Activated CD8-positive, alpha-beta T cell treated with anti-CD3 and anti-CD28 coated beads for 36 hours (primary cell): ENCODE measurements around the gene ZNF506. TPM values are rescaled to one million over a fixed set of nuclear protein-coding genes. Genes with fewer than 3 reads are reported as not detected.
A peak's percentile ranks its signal among the peaks of the same experiment; 100 is the strongest.

ENCODE experiments used
- ATAC-seq: fragments of 200-7000 bp; cut with Tn5 transposase; one replicate; pipeline ENCODE4 v1.10.0; 2021; ENCODE audit warnings: mild to moderate bottlenecking, moderate library complexity
- CTCF ChIA-PET: fragments of 350-600 bp; sonication (Branson Sonifier 250); formaldehyde crosslinking; loops from one replicate; lab custom pipeline; 2021; ENCODE audit warnings: antibody characterized with exemption; lab: Charles Lee
- POLR2A ChIA-PET: fragments of 350-600 bp; sonication (Branson Sonifier 250); formaldehyde crosslinking; loops from one replicate; lab custom pipeline; 2021; ENCODE audit warnings: antibody characterized with exemption; lab: Charles Lee
- DNase-seq: peaks from one replicate; pipeline ENCODE4 v3.0.0-alpha.2; 2020
- H3K27ac Mint-ChIP-seq: one replicate; pipeline ENCODE4 v1.8.0; 2021; ENCODE audit warnings: mild to moderate bottlenecking, mixed read lengths
- H3K27me3 Mint-ChIP-seq: one replicate; pipeline ENCODE4 v1.8.0; 2021; ENCODE audit warnings: mixed read lengths
- H3K36me3 Mint-ChIP-seq: one replicate; pipeline ENCODE4 v1.8.0; 2021; ENCODE audit warnings: low read depth, mixed read lengths
- H3K4me1 Mint-ChIP-seq: one replicate; pipeline ENCODE4 v1.8.0; 2021; ENCODE audit warnings: low read depth, mixed read lengths
- H3K4me3 Mint-ChIP-seq: one replicate; pipeline ENCODE4 v1.8.0; 2021; ENCODE audit warnings: mild to moderate bottlenecking, moderate library complexity, mixed read lengths
- H3K9me3 Mint-ChIP-seq: one replicate; pipeline ENCODE4 v1.8.0; 2021; ENCODE audit warnings: mixed read lengths
- intact Hi-C: fragments of 100-400 bp; cut with micrococcal nuclease; formaldehyde crosslinking; loops from one replicate; pipeline ENCODE4 v1.10.0; 2022
- total RNA-seq, 2 experiments: library from RNA; stranded (reverse); gene quantifications; one replicate each; pipeline ENCODE4 v1.2.3, GENCODE V29; 2021
- TF ChIP-seq, protein P1 (sequence below): fragments of 200-600 bp; IDR thresholded peaks from one replicate; pipeline ENCODE4 v1.8.0; 2022; ENCODE audit warnings: antibody characterized with exemption, mild to moderate bottlenecking

ZNF506 gene
- total RNA-seq, 2 experiments from 2014 or later: 45.5 to 48.7 TPM

- no peaks in the 10 kb centered on the region for H3K4me1 Mint-ChIP-seq
- H3K27me3 Mint-ChIP-seq: no peaks in the 10 kb centered on the region
- ATAC-seq (no peak), DNase-seq (no peak)
- POLR2A ChIA-PET: interaction anchor here (0.6 kb wide), 1 partner anchor 63 kb away, joined by 4 read pairs; no protein-coding TSS in a partner anchor
- CTCF ChIA-PET: no interaction called here
- intact Hi-C loops: no loop called here
- H3K4me3 Mint-ChIP-seq: no peak overlapping the region
- TF ChIP-seq, protein P1, sequence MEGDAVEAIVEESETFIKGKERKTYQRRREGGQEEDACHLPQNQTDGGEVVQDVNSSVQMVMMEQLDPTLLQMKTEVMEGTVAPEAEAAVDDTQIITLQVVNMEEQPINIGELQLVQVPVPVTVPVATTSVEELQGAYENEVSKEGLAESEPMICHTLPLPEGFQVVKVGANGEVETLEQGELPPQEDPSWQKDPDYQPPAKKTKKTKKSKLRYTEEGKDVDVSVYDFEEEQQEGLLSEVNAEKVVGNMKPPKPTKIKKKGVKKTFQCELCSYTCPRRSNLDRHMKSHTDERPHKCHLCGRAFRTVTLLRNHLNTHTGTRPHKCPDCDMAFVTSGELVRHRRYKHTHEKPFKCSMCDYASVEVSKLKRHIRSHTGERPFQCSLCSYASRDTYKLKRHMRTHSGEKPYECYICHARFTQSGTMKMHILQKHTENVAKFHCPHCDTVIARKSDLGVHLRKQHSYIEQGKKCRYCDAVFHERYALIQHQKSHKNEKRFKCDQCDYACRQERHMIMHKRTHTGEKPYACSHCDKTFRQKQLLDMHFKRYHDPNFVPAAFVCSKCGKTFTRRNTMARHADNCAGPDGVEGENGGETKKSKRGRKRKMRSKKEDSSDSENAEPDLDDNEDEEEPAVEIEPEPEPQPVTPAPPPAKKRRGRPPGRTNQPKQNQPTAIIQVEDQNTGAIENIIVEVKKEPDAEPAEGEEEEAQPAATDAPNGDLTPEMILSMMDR: no peak
- H3K27ac Mint-ChIP-seq: no peak overlapping the region
- H3K9me3 Mint-ChIP-seq: no peaks in the 10 kb centered on the region
- H3K36me3 Mint-ChIP-seq: no peaks in the 10 kb centered on the region
Observed at GRCh38 chr19:19748249-19748938, 73.2 kb downstream of the ZNF506 start.

DNA sequence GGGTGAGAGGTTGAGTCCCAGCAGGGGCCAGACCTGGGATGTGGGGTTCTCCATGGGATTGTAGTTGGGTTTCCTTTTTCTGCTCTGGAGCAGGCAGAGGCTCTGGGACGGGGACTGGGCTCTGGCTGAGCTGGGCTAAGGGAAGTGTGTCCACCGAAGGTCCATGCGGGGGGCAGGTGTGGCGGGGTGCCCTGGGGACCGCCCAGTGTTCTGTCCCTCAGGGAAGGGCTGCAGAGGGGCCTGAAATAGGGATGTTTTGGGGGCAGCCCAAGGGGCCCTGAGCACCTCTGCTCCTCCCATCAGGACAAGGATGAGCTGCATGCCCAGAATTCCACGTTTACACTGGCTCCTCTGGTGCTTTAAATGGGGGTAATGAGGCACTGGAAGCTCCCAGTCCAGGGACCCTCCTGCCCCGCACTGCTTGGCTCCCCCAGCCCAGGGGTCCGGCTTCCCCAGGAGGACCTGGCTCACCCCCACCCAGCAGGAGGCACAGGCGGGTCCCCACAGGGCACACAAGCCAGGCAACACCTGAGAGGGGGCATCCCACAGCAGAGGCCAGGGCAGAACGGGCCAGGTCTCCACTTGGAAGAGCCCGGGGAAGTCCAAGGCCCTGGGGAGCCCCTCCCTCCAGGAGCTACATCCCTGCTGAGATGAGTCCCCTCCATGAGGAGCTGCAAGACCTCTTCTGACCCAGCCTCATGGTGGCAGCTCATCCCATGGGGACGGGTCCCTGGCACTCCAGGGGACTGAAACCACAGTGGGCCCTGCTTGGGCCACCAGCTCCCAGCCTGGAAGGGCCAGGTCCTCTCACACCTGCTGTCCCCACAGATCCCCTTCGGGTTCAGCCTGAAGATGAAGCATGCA, 74.0 kb downstream of the ZNF506 start:
- DNase-seq (no peak), ATAC-seq (no peak)
- H3K9me3 Mint-ChIP-seq: no peaks in the 10 kb centered on the region
- H3K4me3 Mint-ChIP-seq: no peak overlapping the region
- H3K27ac Mint-ChIP-seq: no peak overlapping the region
- intact Hi-C loops: no loop called here
- H3K4me1 Mint-ChIP-seq: no peaks in the 10 kb centered on the region
- TF ChIP-seq, protein P1: no peak
- POLR2A ChIA-PET: interaction anchor here (0.6 kb wide), 1 partner anchor 63 kb away, joined by 4 read pairs; no protein-coding TSS in a partner anchor
- H3K27me3 Mint-ChIP-seq: no peaks in the 10 kb centered on the region
- CTCF ChIA-PET: no interaction called here
- H3K36me3 Mint-ChIP-seq: no peaks in the 10 kb centered on the region

GRCh38 chr19:19746286-19747213, 75.0 kb downstream of the ZNF506 start:
- ChIA-PET POLR2A (interaction anchor here (0.7 kb wide), 1 partner anchor 84 kb away, joined by 3 read pairs; no protein-coding TSS in a partner anchor), CTCF (interaction anchor here (1.1 to 1.3 kb wide), 2 partner anchors 214 to 252 kb away, joined by 3 to 5 read pairs; no protein-coding TSS in a partner anchor)
- ATAC-seq (no peak), DNase-seq (no peak)
- no peaks in the 10 kb centered on the region for H3K4me1 Mint-ChIP-seq
- H3K27me3 Mint-ChIP-seq: no peaks in the 10 kb centered on the region
- H3K27ac Mint-ChIP-seq: no peak overlapping the region
- TF ChIP-seq, protein P1: no peak
- H3K36me3 Mint-ChIP-seq: no peaks in the 10 kb centered on the region
- H3K9me3 Mint-ChIP-seq: no peaks in the 10 kb centered on the region
- intact Hi-C loops: no loop called here
- no peak overlapping the region for H3K4me3 Mint-ChIP-seq

GRCh38 chr19:19745496-19746285, 75.9 kb downstream of the ZNF506 start:
- intact Hi-C loops: no loop called here
- H3K9me3 Mint-ChIP-seq: no peaks in the 10 kb centered on the region
- ATAC-seq: peak; percentile 70

More at GRCh38 chr19:19745496-19746285, 75.9 kb downstream of the ZNF506 start:
- TF ChIP-seq, protein P1: no peak
- Mint-ChIP-seq H3K4me1 (no peaks in the 10 kb centered on the region), H3K27me3 (no peaks in the 10 kb centered on the region), H3K4me3 (no peak overlapping the region), H3K27ac (no peak overlapping the region), H3K36me3 (no peaks in the 10 kb centered on the region)
- DNase-seq: peak; percentile 32
- CTCF ChIA-PET: interaction anchor here (1.1 to 1.3 kb wide), 2 partner anchors 213 to 253 kb away, joined by 3 to 5 read pairs; no protein-coding TSS in a partner anchor
- POLR2A ChIA-PET: interaction anchor here (0.6 to 0.7 kb wide), 2 partner anchors 84 to 110 kb away, joined by 3 read pairs; no protein-coding TSS in a partner anchor
